Fibroblast of gingiva (primary cell): ENCODE results near the gene PABPC1L.

ENCODE experiments used
- DNase-seq: peaks from one replicate; pipeline ENCODE4 v3.0.0-alpha.2; 2011; ENCODE audit warnings: low read depth

Gene PABPC1L

DNA sequence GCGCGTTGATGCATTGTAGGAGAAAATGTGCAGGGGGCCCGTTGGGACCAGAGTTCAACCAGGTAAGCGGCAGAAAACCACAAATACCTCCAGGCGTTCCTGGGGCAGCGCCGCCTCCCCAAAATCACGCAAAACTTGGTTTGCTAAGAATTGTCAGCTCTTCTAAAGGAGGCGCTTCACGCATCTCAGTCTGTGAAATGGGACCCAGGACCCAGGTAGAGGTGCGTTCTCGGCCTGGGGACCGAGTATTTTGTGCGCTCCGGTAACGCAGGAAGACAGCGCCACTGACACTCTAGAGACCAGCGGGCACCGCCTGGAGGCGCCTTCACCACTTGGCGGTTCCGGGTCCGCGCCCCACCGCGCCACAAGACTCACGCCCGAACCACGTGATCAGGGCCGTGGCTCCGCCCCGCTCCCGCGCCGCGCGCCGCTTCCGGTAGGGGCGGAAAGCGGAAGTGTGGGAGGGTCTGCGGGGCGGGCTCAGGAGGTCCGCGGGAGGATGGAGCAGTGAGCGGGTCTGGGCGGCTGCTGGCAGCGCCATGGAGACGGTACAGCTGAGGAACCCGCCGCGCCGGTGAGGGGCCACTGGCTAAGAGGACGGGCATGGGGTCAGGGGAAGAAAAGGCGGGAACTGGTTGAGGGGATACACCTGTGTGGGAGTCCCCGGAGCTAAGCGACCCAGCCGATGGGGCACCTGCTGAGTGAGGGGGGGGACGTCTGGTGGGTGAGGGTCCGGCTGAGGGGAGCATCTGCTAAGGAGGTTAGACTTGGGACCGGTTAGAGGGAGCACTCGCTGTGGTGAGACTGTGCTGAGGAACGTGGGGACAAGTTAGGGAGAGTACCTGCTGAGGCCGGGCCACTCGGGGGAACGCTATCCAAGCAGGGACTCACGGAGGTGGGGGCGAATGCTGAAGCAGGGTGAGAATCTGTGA lies 56.4 kb downstream of the PABPC1L start, which contains the start of gene STK4:
TSS of gene STK4 (plus strand) at position 483 of the 932 bp plus-strand sequence. CDS start at position 540, 57 bp downstream.
- DNase-seq = peak; percentile 89

DNA sequence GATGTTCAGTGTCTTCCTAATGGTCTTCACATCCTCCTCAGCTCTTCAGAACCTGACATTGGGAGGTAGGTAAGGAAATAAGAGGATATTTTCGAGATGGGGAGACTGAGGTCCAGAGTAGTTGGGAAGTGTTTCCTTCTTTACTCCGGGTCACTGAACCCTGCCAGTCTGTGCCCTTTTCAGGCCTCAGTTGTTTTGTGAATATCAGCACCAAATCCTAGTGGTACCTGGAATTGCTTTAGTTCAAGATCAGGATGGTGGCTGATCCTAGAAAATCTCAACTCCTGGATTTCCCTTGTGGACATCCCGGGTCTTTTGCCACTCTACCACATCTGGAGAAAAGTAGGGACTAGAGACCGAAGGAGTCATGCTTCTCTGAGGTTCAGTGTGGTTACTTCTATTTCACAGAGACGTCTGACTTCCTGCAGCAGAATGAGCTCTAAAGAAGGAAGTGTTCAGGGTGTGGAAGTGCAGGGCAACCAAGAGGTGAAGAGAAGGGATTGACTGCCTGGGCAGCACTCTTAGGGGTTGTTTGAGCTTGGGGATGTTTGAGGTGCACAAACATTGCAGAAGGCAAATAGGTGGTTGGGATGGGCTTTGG lies 57.4 kb downstream of the PABPC1L start:
- DNase-seq = no peak

DNA sequence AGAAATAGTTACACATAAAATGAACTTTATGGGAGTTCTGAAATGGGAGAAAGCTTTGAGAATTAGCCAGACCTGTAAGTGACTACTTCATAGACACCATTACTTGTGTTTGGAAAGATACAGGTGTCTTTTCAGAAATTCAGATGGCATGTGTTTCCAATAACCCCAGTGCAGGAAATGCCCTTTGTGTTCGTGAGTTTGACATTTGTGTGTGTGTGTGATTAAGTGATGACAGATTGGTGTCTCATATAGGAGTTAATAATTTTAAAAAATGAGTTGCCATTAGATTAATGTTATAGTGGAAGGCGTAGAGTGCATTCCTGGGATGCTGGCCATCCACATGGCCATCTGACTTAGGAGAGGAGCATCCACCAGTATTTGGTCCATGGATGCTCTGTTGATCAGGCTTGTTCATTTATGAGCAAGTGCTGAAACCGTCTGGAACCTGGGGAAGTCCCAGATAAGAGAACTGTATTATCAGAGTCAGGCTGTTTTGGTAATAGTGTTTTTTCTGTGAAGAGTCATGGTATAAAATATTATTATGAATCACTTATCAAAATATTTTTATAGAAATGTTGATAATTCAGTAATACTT lies 59.5 kb downstream of the PABPC1L start:
- no peak for DNase-seq

DNA sequence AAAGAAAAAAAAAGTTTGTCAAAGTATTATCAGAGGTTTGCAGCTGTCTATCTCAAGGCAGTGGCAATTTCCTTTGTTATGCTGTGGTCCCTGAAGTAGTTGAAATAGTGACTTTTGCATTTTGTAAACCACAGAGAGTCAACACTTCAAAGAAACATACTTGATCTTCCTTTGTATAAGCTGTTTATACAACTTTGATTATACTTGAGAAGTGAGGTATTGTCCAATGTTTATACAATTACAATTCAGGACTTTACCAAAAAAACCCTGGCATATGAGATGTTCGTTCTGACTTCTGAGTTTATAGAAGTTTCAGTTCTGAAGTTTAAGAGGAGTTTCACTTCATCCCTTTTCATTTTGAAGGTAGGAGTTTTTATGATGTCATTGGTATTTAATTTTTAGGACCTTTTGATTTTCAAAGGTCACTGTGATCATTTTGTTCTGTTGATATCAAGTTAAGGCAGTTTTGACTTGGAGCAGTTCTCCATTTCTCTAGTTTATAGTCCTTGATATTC lies 60.4 kb downstream of the PABPC1L start:
- DNase-seq = no peak

DNA sequence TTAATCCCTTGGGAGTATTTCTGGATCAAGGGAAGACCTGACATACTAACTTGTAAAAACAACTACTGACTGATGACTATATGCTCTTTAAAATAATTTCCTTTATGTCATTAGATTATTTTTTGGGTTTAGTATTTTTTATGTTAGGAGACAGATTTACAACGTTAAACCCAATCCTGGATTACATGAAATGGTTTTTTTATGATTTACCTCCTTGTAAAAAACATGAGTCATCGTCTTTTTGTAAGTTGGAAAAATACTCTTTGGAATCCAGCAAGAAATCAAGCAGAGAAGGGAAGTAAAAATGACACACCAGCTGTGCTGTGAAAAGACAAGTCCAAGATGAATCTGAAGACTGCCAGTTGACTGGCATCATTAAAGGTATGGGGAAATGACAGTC lies 63.2 kb downstream of the PABPC1L start:
- DNase-seq = no peak

DNA sequence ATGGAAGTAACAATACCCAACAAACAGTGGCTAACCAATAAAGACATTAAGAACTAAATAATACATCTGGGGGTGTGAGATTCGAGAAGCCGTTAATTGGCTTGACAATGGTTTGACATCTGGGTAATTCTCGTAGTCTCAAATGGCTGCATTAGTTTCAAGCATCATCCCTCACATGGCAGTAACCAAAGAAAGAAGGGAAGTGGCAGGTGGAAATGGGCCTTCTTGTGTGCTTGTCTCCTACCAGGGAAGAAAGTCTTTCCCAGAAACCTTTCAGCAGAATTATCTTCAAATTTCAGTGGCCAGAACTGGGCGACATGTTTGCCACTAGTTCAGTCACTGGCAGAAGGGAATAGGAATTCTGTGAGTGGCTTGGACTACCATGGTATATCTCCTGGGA lies 66.8 kb downstream of the PABPC1L start:
- no peak for DNase-seq

DNA sequence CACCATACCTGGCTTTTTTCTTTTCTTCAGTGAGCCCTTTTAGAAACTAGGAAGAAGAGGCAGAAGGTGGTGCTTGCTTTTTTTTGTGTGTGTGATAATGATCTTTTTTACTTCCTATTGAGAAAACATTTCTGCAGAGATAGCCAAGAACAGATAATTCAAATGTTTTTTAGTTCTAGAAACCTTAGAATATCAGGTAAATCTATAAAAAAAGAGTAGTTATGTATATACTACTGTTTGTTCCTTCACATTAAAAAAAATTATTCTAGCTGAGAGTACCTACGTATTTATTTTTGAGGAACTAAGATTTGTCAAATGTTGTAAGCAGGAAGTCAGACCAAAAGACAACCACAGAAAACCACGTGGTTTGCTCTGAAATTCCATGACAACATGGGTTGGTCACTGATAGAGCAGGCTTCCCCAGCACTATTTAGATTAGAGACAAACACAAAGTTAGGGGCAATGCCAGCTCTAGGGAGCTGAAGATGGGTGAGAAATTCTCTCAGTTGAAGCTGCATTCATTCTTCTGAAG lies 69.3 kb downstream of the PABPC1L start:
- DNase-seq = no peak

DNA sequence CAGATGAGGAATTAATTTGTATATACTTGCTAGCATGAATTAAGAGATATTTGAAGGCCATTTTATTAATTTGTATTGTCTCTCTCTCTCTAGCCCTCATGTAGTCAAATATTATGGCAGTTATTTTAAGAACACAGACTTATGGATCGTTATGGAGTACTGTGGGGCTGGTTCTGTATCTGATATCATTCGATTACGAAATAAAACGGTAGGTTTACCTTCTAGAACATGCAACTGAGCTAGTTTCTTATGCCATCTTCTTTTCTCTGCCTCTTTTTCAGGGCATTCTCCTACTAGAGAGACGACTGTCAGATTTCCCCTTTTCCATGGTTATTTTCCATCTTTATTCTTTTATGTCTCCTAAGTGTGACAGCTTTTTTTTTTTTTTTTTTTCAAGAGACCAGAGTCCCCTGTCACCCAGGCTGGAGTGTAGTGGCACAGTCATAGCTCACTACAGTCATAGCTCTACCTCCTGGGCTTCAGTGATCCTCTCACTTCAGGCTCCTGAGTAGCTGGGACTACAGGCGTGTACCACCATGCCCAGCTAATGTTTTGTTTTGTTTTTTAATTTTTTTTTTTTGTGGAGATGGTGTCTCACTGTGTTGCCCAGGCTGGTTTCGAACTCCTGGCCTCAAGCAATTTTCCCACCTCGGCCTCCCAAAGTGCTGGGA lies 72.0 kb downstream of the PABPC1L start:
- DNase-seq = no peak

DNA sequence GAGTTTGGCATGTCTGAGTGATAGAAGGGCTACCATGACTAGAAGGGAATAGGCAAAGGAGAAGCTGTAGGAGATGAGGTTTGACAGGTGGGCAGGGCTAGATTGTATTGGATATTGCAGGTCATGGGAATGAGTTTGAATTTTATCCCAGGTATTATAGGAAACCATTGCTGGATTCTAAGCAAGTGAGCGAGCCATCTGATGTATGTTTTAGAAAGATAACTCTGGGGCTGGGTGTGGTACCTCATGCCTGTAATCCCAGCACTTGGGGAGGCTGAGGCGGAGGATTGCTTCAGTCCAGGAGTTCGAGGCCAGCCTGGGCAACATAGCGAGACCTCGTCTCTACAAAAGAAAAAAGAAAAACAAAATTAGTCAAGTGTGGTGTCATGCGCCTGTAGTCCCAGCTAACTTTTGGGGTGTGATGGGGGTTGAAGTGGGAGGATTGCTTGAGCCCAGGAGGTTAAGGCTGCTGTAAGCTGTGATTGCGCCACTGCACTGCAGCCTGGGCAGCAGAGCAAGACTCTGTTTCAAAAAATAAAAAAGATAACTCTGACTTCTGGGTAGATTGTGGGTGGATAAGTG lies 73.3 kb downstream of the PABPC1L start:
- no peak for DNase-seq

DNA sequence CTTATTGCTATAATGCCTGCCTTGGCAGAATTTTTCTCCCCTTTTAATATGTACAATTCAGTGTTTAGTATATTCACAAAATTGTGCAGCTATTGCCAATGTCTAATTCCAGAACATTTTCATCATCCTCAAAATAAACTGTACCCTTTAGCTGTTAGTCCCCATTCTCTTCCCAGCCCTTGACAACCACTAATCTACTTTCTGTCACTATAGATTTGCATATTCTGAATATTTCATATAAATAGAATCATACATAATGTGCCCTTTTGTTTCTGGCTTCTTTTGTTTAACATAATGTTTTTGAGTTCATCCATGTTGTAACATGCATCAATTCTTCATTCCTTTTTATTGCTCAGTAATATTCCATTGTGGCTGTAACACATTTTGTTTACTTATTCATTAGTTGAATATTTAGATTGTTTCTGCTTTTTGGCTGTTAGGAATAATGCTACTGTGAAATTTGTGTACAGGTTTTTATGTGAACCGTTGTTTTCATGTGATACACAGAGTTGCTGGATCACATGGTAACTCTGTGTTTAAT lies 78.8 kb downstream of the PABPC1L start:
- DNase-seq = no peak
